GM23248 (cell line): ENCODE results near the gene GRAP2.

Source experiments
- EZH2 ChIP-seq: fragments of 200-600 bp; sonication (generic); IDR thresholded peaks from 2 replicates; pipeline ENCODE4 v1.6.1; 2018; ENCODE audit warnings: antibody characterized with exemption, mild to moderate bottlenecking; ENCODE audit not compliant: insufficient read depth, poor library complexity, severe bottlenecking
- EZH2phosphoT487 ChIP-seq: fragments of 200-600 bp; sonication (generic); IDR thresholded peaks from 2 replicates; pipeline ENCODE4 v1.6.1; 2018; ENCODE audit warnings: antibody characterized with exemption, moderate library complexity, mild to moderate bottlenecking, low read depth; ENCODE audit not compliant: insufficient read depth

DNA sequence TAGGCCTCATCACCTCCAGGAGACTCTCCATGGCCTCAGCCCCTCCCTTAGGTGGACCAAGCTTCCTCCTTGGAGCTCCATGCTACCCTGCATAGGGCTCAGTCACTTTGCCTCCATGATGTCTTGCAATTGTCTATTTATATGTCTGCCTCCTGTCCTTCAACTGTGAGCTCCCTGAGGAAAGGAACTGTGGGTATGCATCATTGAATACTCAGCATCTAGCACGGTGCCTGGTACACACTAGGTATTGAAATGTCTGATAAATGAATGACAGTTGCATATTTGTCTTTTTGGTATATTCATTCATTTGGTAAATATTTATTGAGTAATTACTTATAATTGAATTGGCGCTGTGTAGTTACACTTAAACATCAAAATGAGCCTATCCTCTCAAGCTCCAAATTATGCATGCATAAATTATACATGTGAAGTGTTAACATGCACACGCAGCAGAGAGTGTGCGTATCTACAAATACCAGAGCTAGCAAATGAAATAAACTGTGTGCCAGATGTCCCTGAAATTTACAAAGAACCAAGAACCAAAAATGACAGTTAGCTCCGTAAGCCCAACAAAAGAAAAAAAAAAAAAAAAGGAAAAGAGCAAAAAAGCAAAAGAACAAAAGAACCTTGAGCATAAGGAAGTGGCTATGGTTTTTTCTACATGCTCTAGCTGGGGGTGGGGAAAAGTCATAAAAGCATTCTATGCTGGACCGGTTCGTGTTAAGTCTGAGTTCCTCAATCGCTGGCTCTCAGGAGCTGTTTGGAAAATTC is 25.2 kb downstream of the GRAP2 start:
- TF ChIP-seq EZH2, result no peak
- TF ChIP-seq EZH2phosphoT487, result no peak
